Liver (tissue), 9 donors: ENCODE results near the gene PAWR. TPM values are rescaled to one million over a fixed set of nuclear protein-coding genes. Genes with fewer than 3 reads are reported as not detected.
A peak's percentile ranks its signal among the peaks of the same experiment; 100 is the strongest.

ENCODE experiments used
- DNase-seq: peaks from one replicate; pipeline ENCODE4 v3.0.0-alpha.2; 2017; ENCODE audit warnings: low spot score
- H3K27ac ChIP-seq, 2 donors: one replicate each; pipeline ENCODE4 v1.7.0; 2013; ENCODE audit warnings: inconsistent platforms in 2 of 2, low read length in 2 of 2, control low read depth in 1 of 2, low read depth in 1 of 2, mild to moderate bottlenecking in 1 of 2
- H3K27me3 ChIP-seq, 4 donors: one replicate each; pipeline versions ENCODE4 v1.6.1 to v1.7.0; 2013; ENCODE audit warnings: low read length in 3 of 4, inconsistent platforms in 1 of 4, mild to moderate bottlenecking in 1 of 4, moderate library complexity in 1 of 4; ENCODE audit not compliant: control insufficient read depth in 4 of 4, insufficient read depth in 4 of 4
- H3K36me3 ChIP-seq, 4 donors: one replicate each; pipeline versions ENCODE4 v1.6.1 to v1.7.0; 2013; ENCODE audit warnings: low read length in 3 of 4, mild to moderate bottlenecking in 3 of 4, low read depth in 1 of 4, moderate library complexity in 1 of 4; ENCODE audit not compliant: control insufficient read depth in 4 of 4, insufficient read depth in 3 of 4
- H3K4me1 ChIP-seq, 4 donors: one replicate each; pipeline versions ENCODE4 v1.6.1 to v1.7.0; 2013; ENCODE audit warnings: low read length in 3 of 4, mild to moderate bottlenecking in 3 of 4, moderate library complexity in 1 of 4; ENCODE audit not compliant: control insufficient read depth in 4 of 4, insufficient read depth in 4 of 4
- H3K4me3 ChIP-seq, 3 donors: one replicate each; pipeline versions ENCODE4 v1.6.1 to v1.7.0; 2013; ENCODE audit warnings: low read length in 3 of 3, control low read depth in 1 of 3, low read depth in 1 of 3, mild to moderate bottlenecking in 1 of 3
- H3K9ac ChIP-seq, 2 donors: one replicate each; pipeline ENCODE4 v1.7.0; 2013; ENCODE audit warnings: low read length in 2 of 2, mild to moderate bottlenecking in 2 of 2, moderate library complexity in 2 of 2, control low read depth in 1 of 2, low read depth in 1 of 2
- H3K9me3 ChIP-seq, 4 donors: one replicate each; pipeline versions ENCODE4 v1.6.1 to v1.7.0; 2013; ENCODE audit warnings: low read length in 3 of 4; ENCODE audit not compliant: control insufficient read depth in 4 of 4
- EGR1 ChIP-seq, 2 donors: IDR thresholded peaks; 2 replicates each; pipeline ENCODE4 v1.6.1; 2016 to 2018; ENCODE audit warnings: antibody characterized with exemption in 2 of 2, low read depth in 2 of 2
- GABPA ChIP-seq, 2 donors: IDR thresholded peaks in 1 of 2; conservative IDR thresholded peaks in 1 of 2; 2 replicates each; pipeline ENCODE4 v1.6.1; 2016; ENCODE audit warnings: antibody characterized with exemption in 2 of 2, mild to moderate bottlenecking in 1 of 2, moderate library complexity in 1 of 2
- HNF4A ChIP-seq, 2 donors: conservative IDR thresholded peaks; 2 replicates each; pipeline ENCODE4 v1.6.1; 2016; ENCODE audit warnings: antibody characterized with exemption in 2 of 2, mild to moderate bottlenecking in 2 of 2
- MAX ChIP-seq: IDR thresholded peaks from 2 replicates; pipeline ENCODE4 v1.6.1; 2016; ENCODE audit warnings: antibody characterized with exemption
- RAD21 ChIP-seq, 2 donors: IDR thresholded peaks; 2 replicates each; pipeline ENCODE4 v1.6.1; 2016; ENCODE audit warnings: antibody characterized with exemption in 2 of 2, mild to moderate bottlenecking in 2 of 2
- REST ChIP-seq: IDR thresholded peaks from 2 replicates; pipeline ENCODE4 v1.6.1; 2016; ENCODE audit warnings: antibody characterized with exemption, mild to moderate bottlenecking
- RXRA ChIP-seq, 2 donors: IDR thresholded peaks; 2 replicates each; pipeline ENCODE4 v1.6.1; 2017 to 2018; ENCODE audit warnings: antibody characterized with exemption in 2 of 2, mild to moderate bottlenecking in 1 of 2
- TAF1 ChIP-seq: conservative IDR thresholded peaks from 2 replicates; pipeline ENCODE4 v1.6.1; 2016; ENCODE audit warnings: antibody characterized with exemption, mild to moderate bottlenecking
- YY1 ChIP-seq: IDR thresholded peaks from 2 replicates; pipeline ENCODE4 v1.6.1; 2016; ENCODE audit warnings: antibody characterized with exemption, mild to moderate bottlenecking
- ZBTB33 ChIP-seq: IDR thresholded peaks from 2 replicates; pipeline ENCODE4 v1.6.1; 2016; ENCODE audit warnings: antibody characterized with exemption
- WGBS: extraction: QIAGEN DNeasy Blood & Tissue Kit; methylation state at CpG from one replicate; pipeline ENCODE4 v1.1.7; 2013; 5-methylcytosine and 5-hydroxymethylcytosine counted together
- polyA plus RNA-seq, 2 donors: library from polyadenylated mRNA; stranded (reverse) in 1 of 2; unstranded in 1 of 2; fragments of 200-250 nt in 1 of 2; fragments of >200 nt in 1 of 2; fragmentation: Nextera tagmentation in 1 of 2; extraction: Ambion mirVana in 1 of 2; gene quantifications; one replicate each; pipeline versions ENCODE4 v1.2.1 to v1.2.3, GENCODE V29; 2013 to 2015
- total RNA-seq, 2 donors: library from RNA; depleted of rRNA; stranded (reverse); fragments of >200 nt; gene quantifications; one replicate each; pipeline ENCODE4 v1.2.3, GENCODE V29; 2014
- donor health status: healthy.
- donor health status: healthy.
- donor health status: healthy.
- donor health status: healthy.
- donor health status: healthy.

Gene PAWR
- total and polyA plus RNA-seq, 4 donors, result 6.1 to 24.1 (median 9.9) TPM

GRCh38 chr12:79644274-79645234 lies 46.2 kb downstream of the PAWR start:
- 20% methylated on average over 4 of the region's 4 CpGs for WGBS
- H3K9ac ChIP-seq, result peak overlapping the region; percentile 34 to 39
- peaks cover 2 to 22% (median 15%) of the 10 kb centered on the region in 4 donors for H3K4me1 ChIP-seq
- H3K4me3 ChIP-seq, result peak overlapping the region; percentile 11 to 41 (median 34)
- TF ChIP-seq GABPA (IDR thresholded peaks at IDR 0.05 in 1 of 2, conservative IDR thresholded peaks at IDR 0.05 in 1 of 2), result no peak
- no peak for TF ChIP-seq RAD21 (IDR thresholded peaks at IDR 0.05)
- TF ChIP-seq ZBTB33, result no peak
- no peak for TF ChIP-seq MAX
- no peak for TF ChIP-seq TAF1
- no peak for TF ChIP-seq EGR1 (IDR thresholded peaks at IDR 0.05; ENCODE audit: low read depth in 2 of 2)
- TF ChIP-seq HNF4A (conservative IDR thresholded peaks at IDR 0.05), result peak; percentile 27 to 32
- no peak for TF ChIP-seq REST
- peak; percentile 30 to 57 for TF ChIP-seq RXRA (IDR thresholded peaks at IDR 0.05)
- peak overlapping the region; percentile 40 to 51 for H3K27ac ChIP-seq
- H3K27me3 ChIP-seq, result no peaks in the 10 kb centered on the region
- no peaks in the 10 kb centered on the region for H3K36me3 ChIP-seq
- no peaks in the 10 kb centered on the region for H3K9me3 ChIP-seq
- no peak for DNase-seq

- no peak for DNase-seq
- 29% methylated on average over 2 of the region's 2 CpGs for WGBS
- Histone ChIP-seq H3K9me3 (no peaks in the 10 kb centered on the region), H3K27ac (peak overlapping the region; percentile 40 to 51), H3K36me3 (no peaks in the 10 kb centered on the region), H3K4me1 (peaks cover 4 to 22% (median 15%) of the 10 kb centered on the region in 4 donors), H3K4me3 (peak overlapping the region in 2 of 3 donors; percentile 11 to 34), H3K27me3 (no peaks in the 10 kb centered on the region), H3K9ac (peak overlapping the region in 1 of 2 donors; percentile 39)
- no peak for TF ChIP-seq YY1
- peak; percentile 36 to 44 for TF ChIP-seq HNF4A (conservative IDR thresholded peaks at IDR 0.05)
Observed at GRCh38 chr12:79643821-79644220, 46.9 kb downstream of the PAWR start.
